HK-2 (cell line): Measurements from ENCODE around the gene TCF12.

Source experiments
- DNase-seq: peaks from one replicate; pipeline ENCODE4 v3.0.0-alpha.2; 2018; ENCODE audit not compliant: unreplicated experiment

Gene TCF12

DNA sequence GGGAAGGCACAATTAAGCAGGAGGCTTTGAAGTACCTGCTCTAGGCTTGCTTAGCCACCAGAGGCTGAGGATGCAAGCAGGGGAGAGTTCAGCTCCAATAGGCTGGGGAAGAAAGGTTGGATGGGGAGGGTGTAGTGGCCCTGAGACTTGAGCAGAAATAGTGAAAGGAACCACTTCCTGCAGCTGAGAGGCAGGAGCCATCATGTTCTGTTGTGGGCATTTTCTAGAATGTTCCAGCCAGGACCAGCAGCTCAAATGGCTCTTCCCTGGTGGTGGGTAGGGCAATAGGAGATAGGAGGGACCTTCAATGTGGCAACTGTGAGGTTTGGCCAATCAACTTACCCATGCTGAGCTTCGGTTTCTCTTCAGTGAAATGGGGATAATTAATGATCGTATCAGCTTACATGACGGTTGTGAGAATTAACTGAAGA lies 378.7 kb downstream of the TCF12 start:
- DNase-seq: no peak

DNA sequence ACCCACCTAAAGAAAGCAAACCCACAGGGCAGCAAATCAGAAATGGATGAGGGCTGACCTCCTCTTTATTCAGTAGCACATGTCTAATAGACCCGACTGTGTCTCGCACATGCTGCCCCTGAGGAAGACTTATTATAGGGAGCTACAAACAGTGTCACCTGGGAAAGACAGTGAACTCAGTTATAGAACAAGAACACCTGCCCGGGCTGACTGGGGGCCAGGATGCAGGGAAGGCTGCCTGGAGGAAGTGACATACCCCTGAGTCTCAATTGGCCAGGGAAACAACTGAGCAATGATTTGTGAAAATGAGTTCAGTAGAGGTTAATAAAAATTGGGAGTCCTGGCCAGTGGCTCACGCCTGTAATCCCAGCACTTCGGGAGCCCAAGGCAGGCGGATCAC lies 379.2 kb downstream of the TCF12 start:
- DNase-seq: no peak

DNA sequence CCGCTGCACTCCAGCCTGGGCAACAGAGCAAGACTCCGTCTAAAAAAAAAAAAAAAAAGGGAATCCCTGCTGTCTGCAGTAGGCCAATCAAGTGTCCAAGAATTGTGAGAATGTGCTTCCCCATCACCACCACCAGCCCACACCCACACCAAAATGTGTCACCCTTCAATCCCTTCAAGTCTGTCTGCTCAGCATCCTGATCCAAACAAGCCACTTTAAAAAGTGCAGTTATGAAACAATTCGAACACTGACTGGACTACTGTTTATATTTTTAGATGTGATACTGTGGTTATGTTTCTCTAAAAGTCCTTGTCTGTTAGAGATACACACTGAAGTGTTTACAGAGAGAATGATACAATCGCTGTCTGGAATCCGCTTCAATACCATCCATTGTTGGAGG lies 379.8 kb downstream of the TCF12 start:
- DNase-seq: no peak

DNA sequence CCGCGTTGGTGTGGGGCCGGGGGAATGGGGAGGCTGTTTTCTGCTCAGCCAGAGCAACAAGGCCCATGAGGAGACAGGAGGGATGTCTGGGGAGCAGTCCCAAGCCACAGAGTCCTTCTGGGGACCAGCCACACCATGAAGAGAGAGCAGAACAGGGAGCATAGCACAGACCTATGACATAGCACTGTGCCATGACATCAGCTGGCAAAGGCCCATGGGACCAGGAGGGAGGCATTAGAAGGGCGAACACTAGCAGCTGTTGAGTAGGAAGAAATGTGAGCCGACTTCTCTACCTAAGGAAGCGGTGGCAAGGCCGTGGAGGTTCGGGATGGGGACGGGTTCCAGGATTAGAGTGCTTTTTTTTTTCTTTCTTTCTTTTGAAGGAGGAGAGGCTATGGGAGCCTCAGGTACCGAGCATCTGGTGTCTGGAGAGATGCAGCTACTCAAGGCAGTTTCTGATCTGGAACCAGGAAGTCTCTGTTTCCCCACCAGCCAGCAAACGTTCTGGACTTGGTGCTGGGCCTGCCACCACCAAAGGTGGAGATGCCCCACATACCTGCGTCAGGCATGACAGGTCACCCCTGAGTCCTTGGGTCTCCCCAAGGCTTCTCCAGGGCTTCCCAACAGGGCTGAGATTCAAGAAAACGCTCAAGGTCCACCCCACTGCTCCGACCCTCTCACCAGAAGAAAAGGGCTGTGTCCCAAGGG lies 380.6 kb downstream of the TCF12 start:
- no peak for DNase-seq

DNA sequence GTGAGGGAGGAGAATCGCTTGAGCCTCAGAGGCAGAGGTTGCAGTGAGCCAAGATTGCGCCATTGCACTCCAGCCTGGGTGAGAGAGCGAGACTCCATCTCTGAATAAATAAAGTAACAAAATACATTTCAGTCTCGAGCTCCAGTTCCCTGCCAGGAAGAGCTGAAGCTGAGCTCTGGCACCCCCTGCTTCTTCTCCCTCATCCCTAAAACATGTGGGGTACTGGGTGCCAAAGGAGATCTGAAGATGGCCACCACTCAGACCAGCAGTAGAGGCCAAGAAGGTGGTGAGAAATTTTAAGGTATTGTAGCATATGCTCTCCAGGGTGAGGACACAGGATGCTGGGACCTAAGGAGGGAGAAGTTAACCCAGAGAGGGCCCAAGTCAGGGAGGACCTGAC lies 382.9 kb downstream of the TCF12 start:
- no peak for DNase-seq

DNA sequence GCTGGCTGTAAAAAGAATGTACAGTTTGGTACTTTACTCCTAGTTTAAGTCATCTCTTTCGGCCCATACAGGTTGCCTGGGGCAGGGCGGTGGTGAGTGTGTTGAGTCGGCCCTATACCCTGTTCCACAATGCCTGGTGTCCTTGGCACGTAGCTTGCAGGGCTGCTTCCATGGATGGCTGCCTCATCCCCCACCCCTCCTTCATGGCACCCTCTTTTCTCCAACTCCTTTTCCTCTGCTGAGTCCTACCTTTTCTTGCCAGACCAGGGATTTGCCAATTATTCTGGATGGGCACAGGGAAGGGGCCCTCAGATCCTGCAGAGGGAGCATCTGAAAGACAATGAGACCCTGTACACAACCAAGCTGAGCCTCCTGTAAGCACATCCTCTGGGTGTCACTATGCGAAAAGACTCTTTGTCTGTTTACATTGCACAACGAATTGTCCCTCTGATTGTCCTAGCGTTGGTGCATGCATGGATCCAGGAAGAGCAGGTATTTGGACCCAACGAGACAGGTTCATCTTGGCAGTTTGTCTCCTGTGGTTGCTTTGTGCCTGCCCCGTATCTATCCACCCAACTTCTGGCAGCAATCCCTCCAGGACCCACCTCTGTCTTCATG lies 384.3 kb downstream of the TCF12 start:
- DNase-seq: no peak

DNA sequence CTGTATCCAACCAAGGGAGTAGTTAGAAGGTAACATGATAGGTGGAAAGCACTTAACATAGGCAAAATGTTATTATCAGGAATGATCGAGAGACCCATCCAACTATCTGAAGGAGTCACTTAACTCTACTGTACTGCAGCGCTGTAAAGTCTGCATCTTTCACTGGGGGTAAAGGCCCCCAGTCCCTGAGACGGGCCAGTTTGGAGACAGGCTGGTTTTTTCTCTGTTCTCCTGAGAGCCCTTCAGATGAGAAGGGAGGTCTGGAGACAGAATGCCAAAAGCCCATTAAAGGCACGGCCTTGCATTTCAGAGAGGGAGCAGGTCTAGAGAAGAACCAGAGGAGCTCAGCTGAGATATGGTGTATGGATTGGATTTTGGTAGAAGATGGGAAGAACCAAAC lies 386.6 kb downstream of the TCF12 start:
- no peak for DNase-seq

DNA sequence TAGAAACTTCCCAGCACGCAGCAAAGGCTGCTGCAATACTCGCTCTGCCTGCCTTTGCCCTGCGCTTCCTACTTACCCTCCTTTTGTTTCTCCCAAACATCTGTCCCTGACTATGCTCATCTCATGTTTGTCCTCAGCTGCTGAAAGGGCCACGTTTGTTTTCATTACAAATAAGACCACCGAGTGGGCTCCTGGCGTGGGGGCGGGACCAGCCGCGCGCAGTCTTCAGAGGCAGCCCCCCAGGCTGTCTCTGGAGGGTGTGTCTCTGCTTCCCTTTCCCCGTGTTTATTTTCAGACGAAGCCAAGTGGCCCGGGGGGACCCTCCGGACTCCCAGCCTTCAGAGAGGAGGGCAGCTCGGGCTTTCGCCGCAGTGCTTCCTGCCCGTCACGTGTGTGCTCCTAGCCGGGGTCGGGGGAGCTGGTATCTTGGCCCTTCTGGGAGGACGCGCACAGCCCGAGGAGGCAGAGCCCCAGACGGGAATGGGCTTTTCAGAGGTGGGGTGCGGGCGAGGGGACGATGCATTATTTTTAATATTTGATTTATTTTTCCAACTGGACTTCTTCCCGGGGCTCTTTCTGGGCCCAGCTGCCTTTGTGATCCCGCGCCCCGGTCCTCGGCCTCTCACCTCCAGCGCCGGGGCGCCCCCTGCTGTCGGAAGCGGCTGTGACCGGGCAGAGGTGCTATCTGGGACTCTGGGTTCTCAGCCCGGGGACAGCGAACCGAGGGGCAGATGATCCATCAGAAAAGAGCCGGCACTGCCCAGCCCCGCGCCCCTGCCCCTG lies 387.9 kb downstream of the TCF12 start:
- DNase-seq: peak; percentile 85

DNA sequence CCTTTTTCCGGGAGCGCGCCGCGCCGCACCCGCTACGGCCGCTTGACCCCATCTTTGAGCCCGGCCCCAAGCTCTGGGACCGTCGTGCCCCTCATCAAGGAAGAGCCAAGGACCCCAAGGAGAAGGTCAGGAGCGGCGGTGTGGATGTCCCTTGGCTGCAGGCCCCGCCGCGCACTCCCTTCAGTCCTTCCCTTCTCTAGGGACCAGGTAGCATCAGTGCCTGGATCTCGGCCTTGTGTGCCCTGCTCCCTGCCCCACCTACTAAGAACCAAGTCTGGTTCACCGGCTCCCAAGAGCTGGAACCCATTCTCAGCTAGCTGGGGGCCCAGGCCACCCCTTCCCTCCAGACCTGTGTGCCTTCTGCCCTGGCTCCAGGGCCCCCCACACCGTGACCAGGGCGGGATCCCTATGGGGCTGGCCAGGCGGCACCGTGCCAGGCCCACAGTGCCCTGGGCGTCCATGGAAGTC lies 388.5 kb downstream of the TCF12 start:
- DNase-seq: no peak

DNA sequence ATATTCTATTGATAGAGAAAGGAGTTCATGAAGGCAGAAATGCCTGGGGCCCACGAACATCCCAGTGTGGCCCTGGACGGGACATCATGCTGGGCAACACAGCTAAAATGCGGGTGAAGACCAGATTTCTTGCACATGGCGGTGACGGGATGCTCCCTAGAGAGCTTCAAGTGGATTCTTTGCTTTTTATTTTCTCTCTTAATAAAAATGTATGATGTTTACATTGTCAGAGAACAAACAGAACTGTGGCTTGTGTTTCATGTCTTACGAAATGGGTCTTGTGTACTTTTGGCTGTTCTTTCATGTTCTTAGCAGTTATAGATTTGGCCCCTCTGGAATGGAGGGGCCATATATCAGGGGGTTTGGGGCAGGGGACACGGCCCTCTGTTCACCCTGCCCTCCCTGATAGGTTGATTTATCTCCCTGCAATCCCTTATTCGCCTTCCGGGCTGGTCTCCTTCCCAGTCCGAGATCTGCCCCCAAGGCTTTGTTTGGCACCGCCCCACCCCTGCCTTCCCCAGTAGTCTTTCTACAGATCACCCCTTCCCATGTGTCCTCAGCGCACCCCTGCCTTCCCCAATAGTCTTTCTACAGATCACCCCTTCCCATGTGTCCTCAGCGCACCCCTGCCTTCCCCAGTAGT lies 389.2 kb downstream of the TCF12 start:
- no peak for DNase-seq

DNA sequence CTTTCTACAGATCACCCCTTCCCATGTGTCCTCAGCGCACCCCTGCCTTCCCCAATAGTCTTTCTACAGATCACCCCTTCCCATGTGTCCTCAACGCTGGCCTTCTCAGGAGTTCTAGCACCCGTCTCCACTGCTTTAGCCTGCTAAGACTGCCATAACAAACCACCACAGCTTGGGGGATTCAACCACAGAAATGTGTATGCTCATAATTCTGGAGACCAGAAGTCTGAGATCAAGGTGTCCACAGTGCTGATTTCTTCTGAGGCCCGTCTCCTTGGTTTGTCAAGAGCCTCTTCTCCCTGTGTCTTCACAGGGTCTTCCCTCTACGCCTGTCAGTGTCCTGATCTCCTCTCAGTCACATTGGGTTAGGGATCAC lies 389.7 kb downstream of the TCF12 start:
- DNase-seq: no peak

DNA sequence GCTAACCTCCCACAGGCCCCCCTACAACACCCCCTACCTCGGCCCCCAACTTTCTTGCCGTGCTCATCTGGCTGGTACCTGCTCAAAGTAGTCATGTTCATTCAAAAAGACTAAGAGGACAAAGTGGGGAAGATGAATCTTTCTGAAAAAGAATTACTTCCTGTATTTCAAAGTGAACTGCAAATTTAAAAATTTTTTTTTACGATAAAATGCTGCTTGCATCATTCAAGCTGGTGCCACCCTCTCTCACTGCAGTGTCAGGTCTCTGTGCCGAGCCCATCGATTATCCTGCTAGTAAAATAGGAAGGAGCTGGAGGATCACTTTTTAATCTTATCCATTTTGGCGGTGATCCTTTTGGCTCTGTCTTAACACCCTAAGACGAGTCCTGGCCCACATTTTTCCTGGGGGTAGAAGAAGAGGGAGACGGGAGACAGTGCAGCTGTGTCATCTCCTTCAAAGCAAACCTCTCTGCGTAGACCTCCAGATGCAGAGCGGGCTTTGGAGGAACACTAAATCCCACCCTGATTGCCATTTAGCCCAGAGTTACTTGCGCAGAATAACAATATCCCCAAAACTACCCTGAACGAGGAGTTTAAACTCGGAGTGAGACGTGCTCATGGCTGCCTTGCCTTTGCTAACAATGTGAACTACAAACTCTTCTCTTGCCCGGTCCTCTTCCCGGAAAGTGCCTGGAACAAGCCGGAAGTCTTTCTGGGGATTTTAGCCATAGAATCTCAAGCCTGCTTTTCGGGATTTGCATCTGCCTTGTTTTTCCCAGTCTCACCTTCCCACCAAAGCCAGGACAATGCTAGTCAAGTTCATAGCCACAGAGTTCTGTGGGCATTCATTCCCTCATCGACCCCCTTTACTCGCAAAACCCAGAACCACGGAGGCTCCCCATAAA lies 391.7 kb downstream of the TCF12 start:
- no peak for DNase-seq

DNA sequence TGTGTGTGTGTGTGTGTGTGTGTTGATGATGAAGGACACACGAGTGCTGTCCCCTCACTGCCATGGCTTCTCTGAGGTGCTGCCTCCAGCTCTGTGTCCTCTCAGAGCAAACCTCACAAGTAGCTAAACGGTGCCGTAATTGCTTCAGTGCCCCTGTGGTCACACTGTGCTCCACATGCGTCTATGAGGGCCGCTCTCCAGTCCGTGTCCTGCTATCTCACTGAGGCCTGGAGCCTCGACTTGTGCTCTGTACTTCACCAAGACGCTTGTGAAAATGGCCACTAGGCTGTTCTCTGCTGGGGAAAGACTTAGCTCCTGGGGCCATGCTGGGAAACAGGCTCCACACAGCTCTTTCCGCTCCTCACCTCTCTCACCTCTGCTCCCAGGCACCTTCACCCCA lies 392.4 kb downstream of the TCF12 start:
- no peak for DNase-seq

DNA sequence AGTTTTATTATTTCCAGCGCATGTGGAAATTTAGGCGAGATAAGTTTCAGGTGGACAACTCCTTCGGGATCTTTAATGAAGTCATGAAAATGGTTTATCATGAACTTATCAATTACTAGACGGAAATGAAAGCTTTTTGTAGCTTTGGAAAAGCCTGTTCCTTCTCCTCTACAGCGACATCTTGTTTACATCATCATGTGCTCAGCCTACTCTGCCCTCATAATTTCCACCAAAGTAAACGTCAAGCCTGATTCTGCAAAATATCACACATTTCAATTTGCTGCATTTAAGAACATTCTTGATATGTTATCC lies 393.5 kb downstream of the TCF12 start:
- no peak for DNase-seq

DNA sequence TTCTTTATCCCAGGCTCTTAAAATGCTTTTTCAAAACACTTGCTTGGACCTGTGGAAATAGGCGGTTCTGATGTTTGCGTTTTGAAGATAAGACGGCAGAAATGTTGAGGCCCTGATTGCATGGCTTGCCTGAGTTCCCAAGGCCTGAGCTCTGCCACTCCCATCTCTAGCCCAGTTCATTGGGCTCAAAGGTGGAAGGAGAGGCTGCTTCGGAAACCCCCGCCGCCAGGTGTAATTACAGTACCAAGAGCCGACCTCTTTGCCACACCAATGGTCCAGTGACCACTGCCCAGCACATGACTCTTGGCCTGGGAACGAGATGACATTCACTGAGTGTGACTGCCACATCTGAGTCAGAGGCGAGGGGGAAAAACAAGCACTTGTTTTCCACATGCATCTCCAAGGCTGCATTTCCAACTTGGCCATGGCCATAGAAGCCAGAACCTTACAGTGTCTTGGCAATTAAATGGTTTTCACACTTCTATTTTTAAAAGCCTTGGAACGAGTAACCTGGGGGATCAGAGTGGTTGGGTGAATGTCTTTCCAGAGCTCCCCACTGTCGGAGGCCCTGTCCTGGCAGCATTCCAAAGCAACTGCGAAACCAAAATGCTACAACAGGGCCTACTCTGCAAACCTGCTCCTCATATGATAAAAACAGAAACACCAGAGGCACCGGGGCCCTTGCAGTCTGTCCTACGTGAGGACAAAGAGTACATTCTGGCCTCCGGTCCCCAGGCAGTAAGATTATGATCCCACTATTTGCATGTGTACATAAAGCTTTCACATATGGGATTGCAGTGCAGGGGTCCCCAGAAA lies 394.1 kb downstream of the TCF12 start:
- DNase-seq: no peak

DNA sequence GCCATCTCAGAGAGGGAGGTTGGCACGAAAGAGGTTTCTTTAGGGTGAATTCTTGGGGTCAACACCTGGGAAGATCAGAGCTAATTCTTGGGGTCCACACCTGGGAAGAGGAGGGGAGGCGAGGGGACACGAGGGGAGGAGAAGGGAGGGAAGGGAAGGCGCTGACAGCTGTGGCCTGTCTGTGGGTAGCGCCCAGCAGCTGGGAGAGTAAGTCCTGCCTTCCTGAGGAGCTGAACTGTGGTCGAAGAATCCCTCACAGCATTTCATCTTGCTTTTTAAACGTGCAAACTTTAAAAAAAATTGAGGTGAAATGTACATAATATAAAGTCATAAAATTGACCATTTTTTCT lies 394.7 kb downstream of the TCF12 start:
- DNase-seq: no peak

DNA sequence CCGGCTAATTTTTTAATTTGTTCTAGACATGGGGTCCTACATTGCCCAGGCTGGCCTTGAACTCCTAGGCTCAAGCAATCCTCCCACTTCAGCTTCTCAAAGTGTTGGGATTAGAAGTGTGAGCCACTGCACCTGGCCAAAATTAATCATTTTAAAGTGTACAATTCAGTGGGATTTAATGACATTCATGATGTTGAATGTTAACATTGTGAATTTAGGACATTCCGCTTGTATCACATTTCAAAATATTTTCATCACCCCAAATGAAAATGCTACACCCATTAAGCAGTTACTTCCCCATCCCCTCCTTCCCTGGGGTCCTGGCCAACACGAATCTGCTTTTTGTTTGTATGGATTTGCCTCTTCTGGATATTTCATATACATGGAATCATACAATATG lies 395.8 kb downstream of the TCF12 start:
- no peak for DNase-seq

DNA sequence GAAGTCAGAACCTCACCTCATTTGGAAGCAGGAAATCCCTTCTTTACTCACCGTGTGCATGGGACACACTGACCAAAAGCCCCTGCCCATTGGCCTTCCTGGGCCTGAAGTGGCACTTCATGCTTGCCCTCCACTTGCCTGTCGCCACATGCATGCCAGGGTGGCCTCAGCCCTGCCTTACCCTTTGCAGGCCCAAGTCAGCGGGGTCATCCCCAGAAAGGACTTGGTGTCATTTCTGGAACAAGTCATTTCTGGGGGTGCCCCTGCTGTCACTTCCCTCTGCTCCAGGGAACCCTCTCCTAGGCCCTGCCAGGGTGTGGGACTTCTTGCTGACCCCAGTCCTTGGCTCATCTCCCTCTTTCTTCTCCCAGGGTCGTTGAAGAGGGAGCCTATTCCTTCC lies 398.0 kb downstream of the TCF12 start:
- DNase-seq: no peak

DNA sequence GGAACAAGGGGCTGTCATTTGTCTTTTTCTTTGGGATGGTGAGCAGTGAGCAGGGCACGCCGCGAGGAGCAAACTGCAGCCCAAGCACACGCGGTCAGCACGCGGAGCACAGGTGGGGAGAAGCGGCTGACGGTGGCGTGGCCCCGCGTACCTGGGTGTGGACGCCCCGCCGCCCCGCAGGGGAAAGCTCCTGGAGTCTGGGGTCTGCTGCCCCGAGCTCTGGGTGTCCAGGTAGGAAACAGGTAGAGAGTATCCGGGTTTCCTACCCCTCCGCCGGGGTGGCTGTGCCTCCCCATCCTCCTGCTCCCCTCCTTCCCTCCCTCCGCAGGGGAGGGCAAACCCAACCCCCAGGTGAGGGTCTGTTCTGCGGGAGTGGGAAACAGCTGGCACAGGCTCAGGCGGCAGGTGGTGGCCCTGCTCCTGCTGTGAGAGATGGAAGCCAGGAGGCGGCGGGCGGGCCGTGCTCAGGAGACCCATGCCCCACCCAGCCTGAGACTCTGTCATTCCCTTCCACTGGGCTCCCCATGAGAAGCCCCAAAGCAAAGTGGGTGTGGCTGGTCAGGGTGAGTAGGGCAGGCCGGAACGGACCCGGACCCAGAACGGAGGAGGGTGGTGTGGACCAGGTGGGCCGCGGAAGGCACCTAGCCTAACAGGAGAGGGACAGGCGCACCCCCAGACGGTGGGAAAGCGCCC lies 400.9 kb downstream of the TCF12 start:
- no peak for DNase-seq

DNA sequence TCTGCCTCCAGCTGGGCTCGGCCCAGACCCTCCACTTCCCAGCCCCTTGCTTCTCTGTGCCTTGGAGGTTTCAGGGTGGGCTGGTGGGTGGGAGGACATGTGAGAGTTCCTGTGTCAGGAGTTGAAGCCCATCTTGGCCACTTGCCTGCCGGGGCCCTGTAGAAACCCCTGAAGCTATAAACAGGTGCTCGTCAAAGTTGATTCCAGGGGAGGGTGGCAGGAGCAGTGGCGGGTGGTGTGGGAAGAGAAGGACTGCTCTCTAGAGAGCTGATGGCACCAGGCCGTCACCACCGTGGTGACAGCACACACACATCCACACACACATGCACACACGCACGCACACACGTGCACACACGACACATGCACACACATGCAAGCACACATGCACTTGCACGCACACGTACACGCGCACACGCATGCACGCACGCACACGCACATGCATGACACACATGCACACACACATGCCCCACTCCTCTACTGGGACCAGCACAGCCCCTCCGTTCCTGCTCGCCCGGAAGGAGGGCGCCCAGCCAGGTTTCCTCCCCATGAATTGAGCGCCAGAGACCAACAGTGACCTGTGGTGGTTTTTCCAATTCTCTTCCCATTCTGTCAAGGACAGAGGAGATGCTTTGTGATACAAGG lies 401.6 kb downstream of the TCF12 start:
- no peak for DNase-seq
